ENCODE results near the gene DNAJA4.
"Not testable (repeated sequence)": the region's sequence is repeated elsewhere in the genome, so short reads cannot be mapped to it uniquely, and the experiment has no call there.

The DNAJA4 gene

DNA sequence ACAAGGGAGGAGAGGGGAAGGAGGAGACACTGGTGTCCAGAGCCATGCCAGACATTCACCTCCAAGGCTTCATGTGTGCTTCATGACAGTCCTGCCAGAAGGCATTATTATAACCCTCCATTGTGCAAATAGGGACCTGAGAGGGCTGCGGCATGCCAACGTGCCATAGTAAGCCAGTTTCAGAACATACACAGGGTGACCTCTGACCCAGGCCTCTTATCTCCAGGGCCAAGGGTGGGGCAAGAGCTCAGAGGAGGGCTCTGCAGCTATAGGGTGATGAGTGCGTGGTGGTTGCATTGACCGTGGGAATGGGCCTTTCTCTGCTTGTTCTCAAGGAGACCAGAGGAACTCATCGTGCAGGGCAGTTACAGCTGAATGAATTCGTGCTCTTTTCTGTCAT, 20.3 kb upstream of the DNAJA4 start:
- DNase-seq (ENCODE audit: low read depth) = no peak
- no peak for TF ChIP-seq CTCF (IDR thresholded peaks at IDR 0.05; ENCODE audit: low read depth, low read length, missing control alignments)
- H3K4me3 ChIP-seq (ENCODE audit: low read depth, low read length) = no peak overlapping the region
- in situ Hi-C loops (cut with HindIII; ENCODE audit: low sequenced_read_pairs) = no loop called here

- no peak for DNase-seq (ENCODE audit: low read depth)
- no peak for TF ChIP-seq CTCF (IDR thresholded peaks at IDR 0.05; ENCODE audit: low read depth, low read length, missing control alignments)
- no peak overlapping the region for H3K4me3 ChIP-seq (ENCODE audit: low read depth, low read length)
- in situ Hi-C loops (cut with HindIII; ENCODE audit: low sequenced_read_pairs) = no loop called here
Observed at GRCh38 chr15:78244893-78245292, 19.5 kb upstream of the DNAJA4 start.

DNA sequence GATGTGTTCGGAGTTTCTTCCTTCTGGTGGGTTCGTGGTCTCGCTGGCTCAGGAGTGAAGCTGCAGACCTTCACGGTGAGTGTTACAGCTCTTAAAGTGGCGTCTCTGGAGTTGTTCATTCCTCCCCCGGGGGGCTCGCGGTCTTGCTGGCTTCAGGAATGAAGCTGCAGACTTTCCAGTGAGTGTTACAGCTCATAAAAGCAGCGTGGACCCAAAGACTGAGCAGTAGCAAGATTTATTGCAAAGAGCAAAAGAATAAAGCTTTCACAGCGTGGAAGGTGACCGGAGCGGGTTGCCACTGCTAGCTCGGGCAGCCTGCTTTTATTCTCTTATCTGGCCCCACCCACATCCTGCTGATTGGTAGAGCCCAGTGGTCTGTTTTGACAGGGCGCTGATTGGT, 19.0 kb upstream of the DNAJA4 start:
- DNase-seq (ENCODE audit: low read depth); H3K4me3 ChIP-seq (ENCODE audit: low read depth, low read length); in situ Hi-C loops (cut with HindIII; ENCODE audit: low sequenced_read_pairs): not testable (repeated sequence)

- DNase-seq (ENCODE audit: low read depth); in situ Hi-C loops (cut with HindIII; ENCODE audit: low sequenced_read_pairs); H3K4me3 ChIP-seq (ENCODE audit: low read depth, low read length): not testable (repeated sequence)
Observed at GRCh38 chr15:78245976-78246620, 18.3 kb upstream of the DNAJA4 start.

DNA sequence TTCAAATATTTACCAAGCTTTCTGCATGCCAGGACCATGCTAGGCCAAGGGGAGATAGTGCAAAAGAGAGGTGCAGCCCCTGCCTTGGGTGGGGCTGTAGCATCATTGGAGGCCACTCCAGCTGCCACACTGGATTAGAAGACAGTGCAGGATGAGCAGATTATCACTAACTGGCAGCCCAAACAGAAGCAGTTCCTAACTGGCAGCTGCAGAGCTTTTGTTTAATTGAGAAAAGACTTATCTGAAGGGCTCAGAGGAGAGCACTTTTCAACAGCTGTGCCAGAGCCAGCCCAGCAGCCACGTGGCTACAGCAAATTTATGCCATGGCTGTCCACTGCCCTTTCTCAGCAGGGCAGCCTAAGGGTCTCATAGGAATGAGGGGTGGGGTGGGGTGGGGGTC, 16.5 kb upstream of the DNAJA4 start:
- no peak for DNase-seq (ENCODE audit: low read depth)
- TF ChIP-seq CTCF (IDR thresholded peaks at IDR 0.05; ENCODE audit: low read depth, low read length, missing control alignments) = no peak
- in situ Hi-C loops (cut with HindIII; ENCODE audit: low sequenced_read_pairs) = no loop called here

GRCh38 chr15:78249131-78249530, 15.2 kb upstream of the DNAJA4 start:
- in situ Hi-C loops (cut with HindIII; ENCODE audit: low sequenced_read_pairs) = no loop called here
- no peak overlapping the region for H3K4me3 ChIP-seq (ENCODE audit: low read depth, low read length)
- no peak for TF ChIP-seq CTCF (IDR thresholded peaks at IDR 0.05; ENCODE audit: low read depth, low read length, missing control alignments)

More for the DNA sequence above, 16.5 kb upstream of the DNAJA4 start:
- no peak overlapping the region for H3K4me3 ChIP-seq (ENCODE audit: low read depth, low read length)

GRCh38 chr15:78251136-78251535, 13.2 kb upstream of the DNAJA4 start:
- no peak overlapping the region for H3K4me3 ChIP-seq (ENCODE audit: low read depth, low read length)
- DNase-seq (ENCODE audit: low read depth) = no peak
- in situ Hi-C loops (cut with HindIII; ENCODE audit: low sequenced_read_pairs) = no loop called here
- TF ChIP-seq CTCF (IDR thresholded peaks at IDR 0.05; ENCODE audit: low read depth, low read length, missing control alignments) = no peak

More at GRCh38 chr15:78249131-78249530, 15.2 kb upstream of the DNAJA4 start:
- no peak for DNase-seq (ENCODE audit: low read depth)

All from astrocyte of the cerebellum (primary cell).